GM12878 (cell line): ENCODE measurements around the gene CCDC141. TPM values are rescaled to one million over a fixed set of nuclear protein-coding genes. Genes with fewer than 3 reads are reported as not detected.

Experiments
- ATAC-seq: fragments of 200-7000 bp; cut with Tn5 transposase; 3 replicates; pipeline ENCODE4 v1.9.1; 2020; ENCODE audit warnings: mild to moderate bottlenecking, moderate library complexity
- BruUV-seq: library from RNA; stranded (reverse); fragments of 400-500 nt; replicated peaks from 2 replicates; lab custom pipeline; 2021; lab: Mats Ljungman, UMichigan
- CTCF ChIA-PET: fragments of 300-600 bp; sonication (Branson Sonifier 250); formaldehyde crosslinking; extraction: SDS; loops from one replicate; lab custom pipeline; 2021; ENCODE audit warnings: inconsistent platforms; lab: Yijun Ruan, JAX
- POLR2A ChIA-PET: fragments of 350-600 bp; formaldehyde crosslinking; extraction: SDS; loops from one replicate; lab custom pipeline; 2021; ENCODE audit warnings: inconsistent platforms; lab: Charles Lee
- RAD21 ChIA-PET: fragments of 300-600 bp; sonication (Branson Sonifier 250); formaldehyde crosslinking; loops from one replicate; lab custom pipeline; 2023; ENCODE audit warnings: antibody characterized with exemption; ENCODE audit not compliant: unreplicated experiment; lab: Charles Lee
- SMC1A ChIA-PET: fragments of 300-600 bp; sonication (Branson Sonifier 250); formaldehyde crosslinking; loops from one replicate; lab custom pipeline; 2023; ENCODE audit not compliant: unreplicated experiment, uncharacterized antibody; lab: Charles Lee
- DNase-seq: peaks from one replicate; pipeline ENCODE4 v3.0.0-alpha.2; 2011; ENCODE audit warnings: low read depth, low spot score
- FAIRE-seq: peaks from 3 replicates; lab custom pipeline; 2011; peaks lifted over from hg19 to GRCh38; lab: Jason Lieb, UNC
- H2AFZ ChIP-seq: 2 replicates; pipeline ENCODE4 v1.6.0; 2011; ENCODE audit warnings: low read depth, low read length, control low read depth; ENCODE audit not compliant: control insufficient read depth
- H3K27ac ChIP-seq: 2 replicates; pipeline ENCODE4 v1.5.1; 2011; ENCODE audit warnings: control low read depth; ENCODE audit not compliant: control insufficient read depth, insufficient read depth
- H3K27me3 ChIP-seq, 2 experiments: replicated peaks in 1 of 2; 2 replicates each; pipeline versions ENCODE4 v1.6.0 to v1.6.1; 2011; ENCODE audit warnings: low read length in 1 of 2; ENCODE audit not compliant: control insufficient read depth in 2 of 2, insufficient read depth in 2 of 2
- H3K36me3 ChIP-seq, 2 experiments: 2 replicates each; pipeline ENCODE4 v1.5.1; 2011; ENCODE audit warnings: low read length in 1 of 2; ENCODE audit not compliant: control insufficient read depth in 2 of 2, insufficient read depth in 2 of 2
- H3K4me1 ChIP-seq: 2 replicates; pipeline ENCODE4 v1.6.1; 2011; ENCODE audit warnings: mild to moderate bottlenecking, low read length, moderate library complexity, mixed read lengths; ENCODE audit not compliant: control insufficient read depth, insufficient read depth
- H3K4me2 ChIP-seq: 2 replicates; pipeline ENCODE4 v1.6.0; 2011; ENCODE audit warnings: control low read depth; ENCODE audit not compliant: control insufficient read depth, insufficient read depth
- H3K4me3 ChIP-seq: fragments of 200-600 bp; sonication (generic); 2 replicates; pipeline ENCODE4 v1.5.1; 2016
- H3K79me2 ChIP-seq: 2 replicates; pipeline ENCODE4 v1.6.0; 2011; ENCODE audit warnings: low read length; ENCODE audit not compliant: control insufficient read depth, insufficient read depth
- H3K9ac ChIP-seq: 2 replicates; pipeline ENCODE4 v1.8.0; 2011; ENCODE audit warnings: low read length, control low read depth, mixed read lengths; ENCODE audit not compliant: control insufficient read depth, insufficient read depth
- H3K9me3 ChIP-seq: replicated peaks from 3 replicates; pipeline ENCODE4 v1.5.1; 2011; ENCODE audit warnings: mild to moderate bottlenecking, low read length; ENCODE audit not compliant: control insufficient read depth, insufficient read depth
- H4K20me1 ChIP-seq: 2 replicates; pipeline ENCODE4 v1.6.0; 2011; ENCODE audit not compliant: control insufficient read depth, insufficient read depth
- BMI1 ChIP-seq: fragments of 450-650 bp; IDR thresholded peaks from 2 replicates; pipeline ENCODE4 v1.6.1; 2016; ENCODE audit warnings: mild to moderate bottlenecking, moderate library complexity, borderline replicate concordance
- CBX3 ChIP-seq: fragments of 200-600 bp; sonication (generic); IDR thresholded peaks from 2 replicates; pipeline ENCODE4 v1.6.1; 2016; ENCODE audit warnings: low read depth, borderline replicate concordance
- IRF4 ChIP-seq: IDR thresholded peaks from 2 replicates; pipeline ENCODE4 v1.6.1; 2011; ENCODE audit warnings: low read depth, low read length
- LARP7 ChIP-seq: fragments of 450-650 bp; IDR thresholded peaks from 2 replicates; pipeline ENCODE4 v1.6.1; 2017; ENCODE audit warnings: mild to moderate bottlenecking
- POU2F2 ChIP-seq: IDR thresholded peaks from 3 replicates; pipeline ENCODE4 v1.6.1; 2011; ENCODE audit warnings: low read depth, mild to moderate bottlenecking, low read length, borderline replicate concordance
- RAD21 ChIP-seq: IDR thresholded peaks from 2 replicates; pipeline ENCODE4 v1.6.1; 2011; ENCODE audit warnings: mild to moderate bottlenecking, low read depth, low read length, moderate library complexity; ENCODE audit not compliant: insufficient read depth
- SMC3 ChIP-seq: IDR thresholded peaks from 2 replicates; pipeline ENCODE4 v1.6.1; 2011; ENCODE audit warnings: low read length, improper control_type of control experiment, borderline replicate concordance
- YY1 ChIP-seq: IDR thresholded peaks from 2 replicates; pipeline ENCODE4 v1.6.1; 2011; ENCODE audit warnings: low read depth, mild to moderate bottlenecking, low read length
- WGBS: methylation state at CpG from one replicate; pipeline ENCODE4 v1.1.6; 2016; ENCODE audit warnings: low lambda C conversion rate; ENCODE audit not compliant: insufficient replicate concordance, insufficient coverage; ENCODE audit errors: missing lambda C conversion rate; 5-methylcytosine and 5-hydroxymethylcytosine counted together
- in situ Hi-C: fragments of 300-500 bp; cut with MboI; formaldehyde crosslinking; loops from 9 replicates; pipeline ENCODE4 v1.14.3; 2018; ENCODE audit warnings: mixed read lengths
- intact Hi-C: fragments of 100-400 bp; cut with micrococcal nuclease; formaldehyde crosslinking; loops from one replicate; pipeline ENCODE4 v1.14.2; 2022; ENCODE audit not compliant: unreplicated experiment
- polyA plus RNA-seq, 11 experiments: library from polyadenylated mRNA; depleted of rRNA in 4 of 11; unstranded in 6 of 11; stranded (reverse) in 5 of 11; fragments of >200 nt; fragmentation: Nextera tagmentation in 4 of 11; fragmentation: Illumina TruSeq in 1 of 11; extraction: Ambion mirVana in 4 of 11; extraction: Trizol in 1 of 11; gene quantifications; 1 replicate in 1 of 11; 2 replicates in 10 of 11; pipeline versions ENCODE4 v1.2.1 to v1.2.3, GENCODE V29; 2011 to 2016; ENCODE audit warnings: inconsistent platforms in 2 of 11, missing spikeins in 2 of 11, low read depth in 1 of 11
- total RNA-seq, 4 experiments: library from RNA; depleted of rRNA in 3 of 4; stranded (reverse); fragments of >200 nt in 3 of 4; fragmentation: Illumina TruSeq in 1 of 4; extraction: Trizol in 1 of 4; gene quantifications; 2 replicates each; pipeline versions ENCODE4 v1.2.1 to v1.2.3, GENCODE V29; 2013 to 2021
- TF ChIP-seq, protein P1 (sequence below), 3 experiments: IDR thresholded peaks in 2 of 3; conservative IDR thresholded peaks in 1 of 3; 2 replicates each; pipeline ENCODE4 v1.5.1; 2011; ENCODE audit warnings: low read depth in 3 of 3, low read length in 3 of 3, mild to moderate bottlenecking in 3 of 3, control low read depth in 2 of 3, moderate library complexity in 2 of 3, inconsistent platforms in 1 of 3, mixed read lengths in 1 of 3; ENCODE audit not compliant: control insufficient read depth in 2 of 3, insufficient read depth in 1 of 3; ENCODE audit errors: extremely low read depth in 1 of 3

Gene CCDC141
- total and polyA plus RNA-seq, 10 of the 15 experiments (the other 5 are each of a cell fraction or from before 2014, with no cell fraction given), result 0.84 to 12.5 (median 3.6) TPM

- H3K27ac ChIP-seq, result no peak overlapping the region
- FAIRE-seq, result peak; percentile 92
- H4K20me1 ChIP-seq, result no peaks in the 10 kb centered on the region
- no peaks in the 10 kb centered on the region for H3K9me3 ChIP-seq
- no peaks in the 10 kb centered on the region for H3K27me3 ChIP-seq
- 21% methylated on average over 3 of the region's 3 CpGs for WGBS
- CTCF ChIA-PET, result interaction anchor here (0.7 to 9.2 kb wide), 39 partner anchors 9 to 520 kb away, joined by 3 to 191 read pairs (median 4); no protein-coding TSS in a partner anchor
- H3K79me2 ChIP-seq, result no peaks in the 10 kb centered on the region
- no peak overlapping the region for H3K4me3 ChIP-seq
- H3K4me1 ChIP-seq, result no peaks in the 10 kb centered on the region
- no peak overlapping the region for H3K4me2 ChIP-seq
- H3K36me3 ChIP-seq, result no peaks in the 10 kb centered on the region
- in situ Hi-C loops (loop anchor here (10.0 kb wide), 1 partner anchor 233 kb away; no protein-coding TSS in a partner anchor), intact Hi-C loops (loop anchor here (1.0 to 5.0 kb wide), 4 partner anchors 23 to 551 kb away; no protein-coding TSS in a partner anchor)
- no peak for TF ChIP-seq IRF4
- TF ChIP-seq POU2F2, result no peak
- TF ChIP-seq, protein P1, sequence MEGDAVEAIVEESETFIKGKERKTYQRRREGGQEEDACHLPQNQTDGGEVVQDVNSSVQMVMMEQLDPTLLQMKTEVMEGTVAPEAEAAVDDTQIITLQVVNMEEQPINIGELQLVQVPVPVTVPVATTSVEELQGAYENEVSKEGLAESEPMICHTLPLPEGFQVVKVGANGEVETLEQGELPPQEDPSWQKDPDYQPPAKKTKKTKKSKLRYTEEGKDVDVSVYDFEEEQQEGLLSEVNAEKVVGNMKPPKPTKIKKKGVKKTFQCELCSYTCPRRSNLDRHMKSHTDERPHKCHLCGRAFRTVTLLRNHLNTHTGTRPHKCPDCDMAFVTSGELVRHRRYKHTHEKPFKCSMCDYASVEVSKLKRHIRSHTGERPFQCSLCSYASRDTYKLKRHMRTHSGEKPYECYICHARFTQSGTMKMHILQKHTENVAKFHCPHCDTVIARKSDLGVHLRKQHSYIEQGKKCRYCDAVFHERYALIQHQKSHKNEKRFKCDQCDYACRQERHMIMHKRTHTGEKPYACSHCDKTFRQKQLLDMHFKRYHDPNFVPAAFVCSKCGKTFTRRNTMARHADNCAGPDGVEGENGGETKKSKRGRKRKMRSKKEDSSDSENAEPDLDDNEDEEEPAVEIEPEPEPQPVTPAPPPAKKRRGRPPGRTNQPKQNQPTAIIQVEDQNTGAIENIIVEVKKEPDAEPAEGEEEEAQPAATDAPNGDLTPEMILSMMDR (IDR thresholded peaks at IDR 0.05 in 2 of 3, conservative IDR thresholded peaks at IDR 0.05 in 1 of 3; ENCODE audit: control insufficient read depth in 2 of 3, extremely low read depth in 1 of 3, insufficient read depth in 1 of 3, low read depth in 3 of 3, low read length in 3 of 3), result peak; percentile 87 to 91 (median 90)
- peak; percentile 18; the same call in 1 of the 2 replicates for TF ChIP-seq BMI1
- TF ChIP-seq RAD21, result peak; percentile 89
- TF ChIP-seq SMC3, result peak; percentile 91
- no peak for TF ChIP-seq CBX3
- TF ChIP-seq YY1, result 0 out of 2 replicates have a peak, but pooled peaks have one; percentile 37
- TF ChIP-seq LARP7, result 0 out of 2 replicates have a peak, but pooled peaks have one; percentile 15
- peak; percentile 94 for ATAC-seq
- H3K9ac ChIP-seq, result no peak overlapping the region
- RAD21 ChIA-PET, result interaction anchor here (0.8 to 5.9 kb wide), 14 partner anchors 12 to 239 kb away, joined by 3 to 119 read pairs (median 4); no protein-coding TSS in a partner anchor
- BruUV-seq, result no TSS peak
- peak overlapping the region; percentile 38; the same call in 1 of the 2 replicates for H2AFZ ChIP-seq
- POLR2A ChIA-PET, result interaction anchor here (0.6 kb wide), 1 partner anchor 8 kb away, joined by 3 read pairs; no protein-coding TSS in a partner anchor
- SMC1A ChIA-PET, result interaction anchor here (0.6 to 6.0 kb wide), 26 partner anchors 12 to 400 kb away, joined by 3 to 151 read pairs (median 4); no protein-coding TSS in a partner anchor
- peak; percentile 33 for DNase-seq
These were observed 158.5 kb downstream of the CCDC141 start for GRCh38 chr2:178891265-178891958.
